Islet of Langerhans (tissue), 1 donor: ENCODE data around the gene APOD.

Source experiments
- FAIRE-seq: peaks from one replicate; lab custom pipeline; 2011; peaks lifted over from hg19 to GRCh38; lab: Jason Lieb, UNC

APOD gene

DNA sequence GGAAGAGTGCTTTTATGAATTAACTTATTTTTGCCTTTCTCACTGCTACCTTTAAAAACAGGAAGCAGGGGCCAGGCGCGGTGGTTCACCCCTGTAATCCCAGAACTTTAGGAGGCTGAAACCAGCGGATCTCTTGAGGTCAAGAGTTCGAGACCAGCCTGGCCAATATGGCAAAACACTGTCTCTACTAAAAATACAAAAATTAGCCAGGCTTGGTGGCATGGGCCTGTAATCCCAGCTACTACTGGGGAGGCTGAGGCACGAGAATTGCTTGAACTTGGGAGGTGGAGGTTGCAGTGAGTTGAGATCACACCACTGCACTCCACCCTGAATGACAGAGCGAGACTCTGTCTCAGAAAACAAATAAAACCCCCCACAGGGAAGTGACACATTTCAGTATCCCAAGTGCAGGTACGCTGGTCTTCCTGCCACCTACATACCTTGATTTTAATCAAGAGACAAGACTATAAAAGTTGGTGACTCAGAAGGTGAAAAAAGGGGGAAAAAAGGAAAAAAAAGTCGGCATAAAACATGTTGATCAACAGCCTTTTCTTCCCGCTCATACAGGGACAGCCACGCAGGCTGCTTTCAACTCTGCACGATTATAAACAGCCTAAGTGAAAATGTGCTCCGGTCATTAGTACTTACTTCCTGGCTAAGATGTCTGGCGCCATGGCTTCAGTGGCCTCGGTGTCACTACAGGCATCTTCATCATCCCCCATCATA is 59.4 kb downstream of the APOD start:
- FAIRE-seq, result no peak

DNA sequence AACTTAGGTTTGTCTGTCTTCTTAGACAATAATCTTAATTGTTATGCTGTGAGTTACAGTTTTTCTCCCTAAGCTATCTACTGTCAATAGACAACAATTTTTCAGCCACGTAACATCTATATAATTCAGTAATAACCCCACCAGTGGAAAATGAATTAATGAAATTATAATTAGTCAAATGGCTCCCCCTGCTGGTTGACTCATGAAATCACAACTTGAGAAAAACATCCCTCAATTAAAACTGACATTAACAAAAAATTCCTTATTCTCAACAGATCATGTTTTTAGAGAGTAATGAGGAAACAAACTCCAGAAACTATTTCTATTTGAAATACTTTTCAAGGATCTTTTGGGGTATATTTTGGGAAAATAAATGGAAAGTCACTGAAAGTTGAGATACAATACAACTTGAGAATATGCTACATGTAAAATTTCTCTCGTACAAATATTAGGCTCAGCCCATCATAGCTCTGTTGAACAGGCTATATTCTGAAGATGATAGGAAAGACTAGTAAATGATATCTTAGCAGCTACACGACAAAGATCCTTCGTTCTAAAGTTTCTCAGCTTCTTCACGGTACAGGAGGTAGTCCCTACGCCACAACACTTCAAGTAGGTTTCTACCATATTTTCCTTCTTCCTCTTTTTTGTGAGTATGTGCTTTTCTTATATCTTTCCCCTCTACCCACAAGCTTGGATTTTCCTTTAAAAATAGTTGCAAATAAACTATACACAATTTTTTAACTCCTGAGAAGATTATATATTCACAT is 61.3 kb downstream of the APOD start:
- FAIRE-seq, result peak; percentile 99
